RWPE2 (cell line): ENCODE measurements around the gene SLC38A1.
"Not testable (repeated sequence)": the region's sequence is repeated elsewhere in the genome, so short reads cannot be mapped to it uniquely, and the experiment has no call there.

ENCODE experiments used
- ATAC-seq: fragments of 200-7000 bp; cut with Tn5 transposase; 3 replicates; pipeline ENCODE4 v1.9.1; 2021; ENCODE audit warnings: low read depth
- DNase-seq: peaks from one replicate; pipeline ENCODE4 v3.0.0-alpha.2; 2020; ENCODE audit warnings: low spot score
- H3K27ac ChIP-seq: fragments of 450-650 bp; 2 replicates; pipeline ENCODE4 v1.5.1; 2017; ENCODE audit warnings: mild to moderate bottlenecking; ENCODE audit not compliant: poor library complexity, severe bottlenecking
- H3K27me3 ChIP-seq: fragments of 250-450 bp; sonication (Bioruptor Pico); 2 replicates; pipeline ENCODE4 v1.5.1; 2021; ENCODE audit warnings: mild to moderate bottlenecking, moderate library complexity; ENCODE audit not compliant: insufficient read depth, poor library complexity, severe bottlenecking
- H3K36me3 ChIP-seq: fragments of 250-450 bp; sonication (Bioruptor Pico); 2 replicates; pipeline ENCODE4 v1.5.1; 2020; ENCODE audit warnings: low read depth, mild to moderate bottlenecking, moderate library complexity
- H3K4me1 ChIP-seq: fragments of 250-450 bp; sonication (Bioruptor Pico); 2 replicates; pipeline ENCODE4 v1.5.1; 2021; ENCODE audit warnings: mild to moderate bottlenecking, moderate library complexity; ENCODE audit not compliant: insufficient read depth, poor library complexity, severe bottlenecking
- H3K4me3 ChIP-seq: fragments of 250-450 bp; sonication (Bioruptor Pico); 2 replicates; pipeline ENCODE4 v1.5.1; 2021; ENCODE audit warnings: mild to moderate bottlenecking, moderate library complexity; ENCODE audit not compliant: severe bottlenecking
- H3K9me3 ChIP-seq: fragments of 250-450 bp; sonication (Bioruptor Pico); 2 replicates; pipeline ENCODE4 v1.5.1; 2021; ENCODE audit warnings: mild to moderate bottlenecking, moderate library complexity; ENCODE audit not compliant: severe bottlenecking
- CTCF ChIP-seq: fragments of 450-650 bp; IDR thresholded peaks from one replicate; pipeline ENCODE4 v1.5.1; 2017; ENCODE audit warnings: mild to moderate bottlenecking, moderate library complexity; ENCODE audit not compliant: poor library complexity, severe bottlenecking

Gene SLC38A1

GRCh38 chr12:46167412-46167811, 101.4 kb downstream of the SLC38A1 start:
- Histone ChIP-seq H3K27ac (no peak overlapping the region), H3K36me3 (no peaks in the 10 kb centered on the region), H3K9me3 (no peaks in the 10 kb centered on the region), H3K4me1 (peaks cover 17% of the 10 kb centered on the region), H3K4me3 (no peak overlapping the region), H3K27me3 (no peaks in the 10 kb centered on the region)
- TF ChIP-seq CTCF = no peak
- DNase-seq (no peak), ATAC-seq (no peak)

- TF ChIP-seq CTCF = no peak
- no peak for DNase-seq
- Histone ChIP-seq H3K4me1 (peaks cover 33% of the 10 kb centered on the region), H3K36me3 (no peaks in the 10 kb centered on the region), H3K27ac (no peak overlapping the region), H3K27me3 (no peaks in the 10 kb centered on the region), H3K9me3 (no peaks in the 10 kb centered on the region), H3K4me3 (no peak overlapping the region)
- ATAC-seq = no peak
Measured at GRCh38 chr12:46165191-46165590, 103.7 kb downstream of the SLC38A1 start.

GRCh38 chr12:46164186-46164761, 104.6 kb downstream of the SLC38A1 start:
- peaks cover 40% of the 10 kb centered on the region for H3K4me1 ChIP-seq
- DNase-seq (no peak), ATAC-seq (peak; percentile 68)
- peak overlapping the region; percentile 48 for H3K27ac ChIP-seq
- no peak for TF ChIP-seq CTCF
- no peaks in the 10 kb centered on the region for H3K9me3 ChIP-seq
- H3K27me3 ChIP-seq = no peaks in the 10 kb centered on the region
- H3K4me3 ChIP-seq = no peak overlapping the region
- no peaks in the 10 kb centered on the region for H3K36me3 ChIP-seq

- not testable (repeated sequence) for ATAC-seq, H3K9me3 ChIP-seq, H3K27me3 ChIP-seq, DNase-seq, H3K36me3 ChIP-seq, H3K27ac ChIP-seq, H3K4me3 ChIP-seq
- peaks cover 56% of the 10 kb centered on the region for H3K4me1 ChIP-seq
Measured at GRCh38 chr12:46162549-46163076, 106.2 kb downstream of the SLC38A1 start.

- Histone ChIP-seq H3K9me3 (peaks cover under 1% of the 10 kb centered on the region), H3K36me3 (no peaks in the 10 kb centered on the region), H3K4me1 (peaks cover 58% of the 10 kb centered on the region), H3K27me3 (no peaks in the 10 kb centered on the region), H3K4me3 (no peak overlapping the region), H3K27ac (peak overlapping the region; percentile 91)
- no peak for ATAC-seq
- no peak for DNase-seq
- TF ChIP-seq CTCF = no peak
Measured at GRCh38 chr12:46160981-46161690, 107.7 kb downstream of the SLC38A1 start.
